Lower lobe of right lung (tissue), 2 donors: ENCODE measurements around the gene SWI5. TPM values are rescaled to one million over a fixed set of nuclear protein-coding genes. Genes with fewer than 3 reads are reported as not detected.

Experiments
- ATAC-seq, 2 donors: fragments of 200-7000 bp; cut with Tn5 transposase; one replicate each; pipeline ENCODE4 v1.9.1; 2020 to 2022; ENCODE audit warnings: mild to moderate bottlenecking in 2 of 2, moderate library complexity in 2 of 2
- DNase-seq: peaks from one replicate; pipeline ENCODE4 v3.0.0-alpha.2; 2020
- H3K27ac ChIP-seq: fragments of 200-600 bp; one replicate; pipeline ENCODE4 v1.8.0; 2022
- H3K27me3 ChIP-seq: fragments of 200-600 bp; one replicate; pipeline ENCODE4 v1.8.0; 2022; ENCODE audit warnings: low read depth
- H3K36me3 ChIP-seq: fragments of 200-600 bp; one replicate; pipeline ENCODE4 v1.8.0; 2022; ENCODE audit warnings: mild to moderate bottlenecking
- H3K4me1 ChIP-seq: fragments of 200-600 bp; one replicate; pipeline ENCODE4 v1.8.0; 2022
- H3K4me3 ChIP-seq: fragments of 200-600 bp; one replicate; pipeline ENCODE4 v1.8.0; 2022; ENCODE audit warnings: mild to moderate bottlenecking
- H3K9me3 ChIP-seq: fragments of 200-600 bp; one replicate; pipeline ENCODE4 v1.8.0; 2022
- CTCF ChIP-seq: fragments of 200-600 bp; IDR thresholded peaks from one replicate; pipeline ENCODE4 v1.8.0; 2022; ENCODE audit warnings: antibody characterized with exemption, mild to moderate bottlenecking
- intact Hi-C: fragments of 100-400 bp; cut with DNase I; formaldehyde crosslinking; loops from one replicate; pipeline ENCODE4 v1.11.0; 2022
- total RNA-seq: library from RNA; stranded (reverse); fragmentation: NEBNext Ultra II Directional; extraction: Animal tissue kit (Norgen Biotek cat#: 25700); gene quantifications from one replicate; pipeline ENCODE4 v1.2.1, GENCODE V29; 2021
- donor health status: DM: no; HTN: yes; CAD: no; lungs with severe emphysema.

The SWI5 gene
- total RNA-seq, 1 donor from 2014 or later: 19.1 TPM

GRCh38 chr9:128309551-128309950 is 33.5 kb downstream of the SWI5 start:
- Histone ChIP-seq H3K4me3 (no peak overlapping the region), H3K36me3 (peaks cover 56% of the 10 kb centered on the region), H3K27me3 (no peaks in the 10 kb centered on the region), H3K4me1 (no peaks in the 10 kb centered on the region), H3K9me3 (no peaks in the 10 kb centered on the region), H3K27ac (no peak overlapping the region)
- DNase-seq: no peak
- no peak for ATAC-seq
- intact Hi-C loops: no loop called here
- no peak for TF ChIP-seq CTCF

- H3K27ac ChIP-seq: no peak overlapping the region
These were observed 34.4 kb downstream of the SWI5 start for GRCh38 chr9:128310461-128310860.

GRCh38 chr9:128314697-128315096 is 38.6 kb downstream of the SWI5 start:
- ATAC-seq (no peak), DNase-seq (no peak)
- Histone ChIP-seq H3K4me3 (no peak overlapping the region), H3K27ac (no peak overlapping the region), H3K9me3 (no peaks in the 10 kb centered on the region), H3K27me3 (no peaks in the 10 kb centered on the region), H3K36me3 (peaks cover 89% of the 10 kb centered on the region), H3K4me1 (no peaks in the 10 kb centered on the region)
- intact Hi-C loops: no loop called here
- TF ChIP-seq CTCF: no peak

More at GRCh38 chr9:128310461-128310860, 34.4 kb downstream of the SWI5 start:
- DNase-seq (no peak), ATAC-seq (no peak)
- intact Hi-C loops: no loop called here
- TF ChIP-seq CTCF: no peak
- no peaks in the 10 kb centered on the region for H3K4me1 ChIP-seq
- no peak overlapping the region for H3K4me3 ChIP-seq
- H3K27me3 ChIP-seq: no peaks in the 10 kb centered on the region
- H3K36me3 ChIP-seq: peaks cover 65% of the 10 kb centered on the region
- no peaks in the 10 kb centered on the region for H3K9me3 ChIP-seq

- Histone ChIP-seq H3K4me1 (peaks cover 3% of the 10 kb centered on the region), H3K27me3 (no peaks in the 10 kb centered on the region), H3K36me3 (peaks cover 76% of the 10 kb centered on the region), H3K9me3 (no peaks in the 10 kb centered on the region), H3K4me3 (no peak overlapping the region), H3K27ac (no peak overlapping the region)
- ATAC-seq (no peak), DNase-seq (no peak)
- intact Hi-C loops: no loop called here
- no peak for TF ChIP-seq CTCF
These were observed 40.3 kb downstream of the SWI5 start for GRCh38 chr9:128316421-128316820.

- peaks cover 69% of the 10 kb centered on the region for H3K36me3 ChIP-seq
- H3K9me3 ChIP-seq: no peaks in the 10 kb centered on the region
- no peak overlapping the region for H3K27ac ChIP-seq
- H3K4me1 ChIP-seq: peaks cover 7% of the 10 kb centered on the region
- TF ChIP-seq CTCF: no peak
- intact Hi-C loops: no loop called here
- H3K27me3 ChIP-seq: no peaks in the 10 kb centered on the region
- ATAC-seq: no peak
- DNase-seq: no peak
- H3K4me3 ChIP-seq: no peak overlapping the region
These were observed 41.6 kb downstream of the SWI5 start for GRCh38 chr9:128317629-128318028.

GRCh38 chr9:128321343-128321742 is 45.3 kb downstream of the SWI5 start:
- intact Hi-C loops: no loop called here
- H3K36me3 ChIP-seq: peaks cover 54% of the 10 kb centered on the region
- H3K27ac ChIP-seq: no peak overlapping the region
- peak overlapping the region; percentile 95 for H3K4me3 ChIP-seq
- TF ChIP-seq CTCF: no peak
- peaks cover 23% of the 10 kb centered on the region for H3K4me1 ChIP-seq
- no peaks in the 10 kb centered on the region for H3K27me3 ChIP-seq
- ATAC-seq (no peak), DNase-seq (no peak)
- no peaks in the 10 kb centered on the region for H3K9me3 ChIP-seq
